ENCODE measurements around the gene TPSG1.

The TPSG1 gene

GRCh38 chr16:1213796-1214372, 11.2 kb downstream of the TPSG1 start:
- H3K36me3 ChIP-seq (ENCODE audit: control insufficient read depth, insufficient read depth, low read length) = peaks cover 22% of the 10 kb centered on the region
- H3K27me3 ChIP-seq (ENCODE audit: control insufficient read depth, insufficient read depth, low read length) = no peaks in the 10 kb centered on the region
- H3K9ac ChIP-seq (ENCODE audit: low read length) = no peak overlapping the region
- no peak overlapping the region for H3K27ac ChIP-seq (ENCODE audit: low read depth, low read length)
- H3K4me3 ChIP-seq (ENCODE audit: low read length) = no peak overlapping the region
- H3K4me1 ChIP-seq (ENCODE audit: control insufficient read depth, insufficient read depth, low read length) = no peaks in the 10 kb centered on the region

GRCh38 chr16:1213231-1213630, 11.8 kb downstream of the TPSG1 start:
- Histone ChIP-seq H3K9ac (ENCODE audit: low read length) (no peak overlapping the region), H3K36me3 (ENCODE audit: control insufficient read depth, insufficient read depth, low read length) (peaks cover 24% of the 10 kb centered on the region), H3K27me3 (ENCODE audit: control insufficient read depth, insufficient read depth, low read length) (no peaks in the 10 kb centered on the region), H3K4me3 (ENCODE audit: low read length) (no peak overlapping the region), H3K27ac (ENCODE audit: low read depth, low read length) (no peak overlapping the region), H3K4me1 (ENCODE audit: control insufficient read depth, insufficient read depth, low read length) (no peaks in the 10 kb centered on the region)

- Histone ChIP-seq H3K4me1 (ENCODE audit: control insufficient read depth, insufficient read depth, low read length) (no peaks in the 10 kb centered on the region), H3K27ac (ENCODE audit: low read depth, low read length) (no peak overlapping the region), H3K36me3 (ENCODE audit: control insufficient read depth, insufficient read depth, low read length) (peaks cover 19% of the 10 kb centered on the region), H3K27me3 (ENCODE audit: control insufficient read depth, insufficient read depth, low read length) (no peaks in the 10 kb centered on the region), H3K4me3 (ENCODE audit: low read length) (no peak overlapping the region), H3K9ac (ENCODE audit: low read length) (no peak overlapping the region)
Measured at GRCh38 chr16:1212616-1213194, 12.4 kb downstream of the TPSG1 start.

- Histone ChIP-seq H3K36me3 (ENCODE audit: control insufficient read depth, insufficient read depth, low read length) (peaks cover 14% of the 10 kb centered on the region), H3K4me1 (ENCODE audit: control insufficient read depth, insufficient read depth, low read length) (no peaks in the 10 kb centered on the region), H3K9ac (ENCODE audit: low read length) (no peak overlapping the region), H3K4me3 (ENCODE audit: low read length) (no peak overlapping the region), H3K27me3 (ENCODE audit: control insufficient read depth, insufficient read depth, low read length) (no peaks in the 10 kb centered on the region), H3K27ac (ENCODE audit: low read depth, low read length) (no peak overlapping the region)
Measured at GRCh38 chr16:1211451-1212268, 13.4 kb downstream of the TPSG1 start.

- H3K9ac ChIP-seq (ENCODE audit: low read length) = no peak overlapping the region
- no peaks in the 10 kb centered on the region for H3K4me1 ChIP-seq (ENCODE audit: control insufficient read depth, insufficient read depth, low read length)
- no peaks in the 10 kb centered on the region for H3K27me3 ChIP-seq (ENCODE audit: control insufficient read depth, insufficient read depth, low read length)
- no peak overlapping the region for H3K4me3 ChIP-seq (ENCODE audit: low read length)
- no peak overlapping the region for H3K27ac ChIP-seq (ENCODE audit: low read depth, low read length)
- H3K36me3 ChIP-seq (ENCODE audit: control insufficient read depth, insufficient read depth, low read length) = peaks cover 9% of the 10 kb centered on the region
Measured at GRCh38 chr16:1210461-1210860, 14.6 kb downstream of the TPSG1 start.

GRCh38 chr16:1209081-1209480, 16.0 kb downstream of the TPSG1 start:
- no peak overlapping the region for H3K9ac ChIP-seq (ENCODE audit: low read length)
- H3K4me3 ChIP-seq (ENCODE audit: low read length) = no peak overlapping the region
- no peaks in the 10 kb centered on the region for H3K27me3 ChIP-seq (ENCODE audit: control insufficient read depth, insufficient read depth, low read length)
- no peaks in the 10 kb centered on the region for H3K4me1 ChIP-seq (ENCODE audit: control insufficient read depth, insufficient read depth, low read length)
- H3K27ac ChIP-seq (ENCODE audit: low read depth, low read length) = no peak overlapping the region
- H3K36me3 ChIP-seq (ENCODE audit: control insufficient read depth, insufficient read depth, low read length) = peaks cover 16% of the 10 kb centered on the region

- Histone ChIP-seq H3K4me1 (ENCODE audit: control insufficient read depth, insufficient read depth, low read length) (no peaks in the 10 kb centered on the region), H3K36me3 (ENCODE audit: control insufficient read depth, insufficient read depth, low read length) (peaks cover 16% of the 10 kb centered on the region), H3K27ac (ENCODE audit: low read depth, low read length) (no peak overlapping the region), H3K27me3 (ENCODE audit: control insufficient read depth, insufficient read depth, low read length) (no peaks in the 10 kb centered on the region), H3K9ac (ENCODE audit: low read length) (no peak overlapping the region), H3K4me3 (ENCODE audit: low read length) (no peak overlapping the region)
Measured at GRCh38 chr16:1208239-1208830, 16.7 kb downstream of the TPSG1 start.

- Histone ChIP-seq H3K27ac (ENCODE audit: low read depth, low read length) (no peak overlapping the region), H3K4me3 (ENCODE audit: low read length) (no peak overlapping the region), H3K36me3 (ENCODE audit: control insufficient read depth, insufficient read depth, low read length) (peaks cover 16% of the 10 kb centered on the region), H3K9ac (ENCODE audit: low read length) (no peak overlapping the region), H3K27me3 (ENCODE audit: control insufficient read depth, insufficient read depth, low read length) (no peaks in the 10 kb centered on the region), H3K4me1 (ENCODE audit: control insufficient read depth, insufficient read depth, low read length) (no peaks in the 10 kb centered on the region)
Measured at GRCh38 chr16:1206786-1207185, 18.3 kb downstream of the TPSG1 start.

- Histone ChIP-seq H3K36me3 (ENCODE audit: control insufficient read depth, insufficient read depth, low read length) (peaks cover 16% of the 10 kb centered on the region), H3K27ac (ENCODE audit: low read depth, low read length) (no peak overlapping the region), H3K27me3 (ENCODE audit: control insufficient read depth, insufficient read depth, low read length) (no peaks in the 10 kb centered on the region), H3K4me1 (ENCODE audit: control insufficient read depth, insufficient read depth, low read length) (no peaks in the 10 kb centered on the region), H3K9ac (ENCODE audit: low read length) (no peak overlapping the region), H3K4me3 (ENCODE audit: low read length) (no peak overlapping the region)
Measured at GRCh38 chr16:1206326-1206725, 18.7 kb downstream of the TPSG1 start.

- Histone ChIP-seq H3K27me3 (ENCODE audit: control insufficient read depth, insufficient read depth, low read length) (no peaks in the 10 kb centered on the region), H3K4me3 (ENCODE audit: low read length) (no peak overlapping the region), H3K36me3 (ENCODE audit: control insufficient read depth, insufficient read depth, low read length) (peaks cover 16% of the 10 kb centered on the region), H3K9ac (ENCODE audit: low read length) (no peak overlapping the region), H3K27ac (ENCODE audit: low read depth, low read length) (no peak overlapping the region), H3K4me1 (ENCODE audit: control insufficient read depth, insufficient read depth, low read length) (no peaks in the 10 kb centered on the region)
Measured at GRCh38 chr16:1204933-1205332, 20.1 kb downstream of the TPSG1 start.

GRCh38 chr16:1202274-1202673, 22.8 kb downstream of the TPSG1 start:
- Histone ChIP-seq H3K27me3 (ENCODE audit: control insufficient read depth, insufficient read depth, low read length) (no peaks in the 10 kb centered on the region), H3K27ac (ENCODE audit: low read depth, low read length) (no peak overlapping the region), H3K9ac (ENCODE audit: low read length) (no peak overlapping the region), H3K36me3 (ENCODE audit: control insufficient read depth, insufficient read depth, low read length) (peaks cover 6% of the 10 kb centered on the region), H3K4me1 (ENCODE audit: control insufficient read depth, insufficient read depth, low read length) (no peaks in the 10 kb centered on the region), H3K4me3 (ENCODE audit: low read length) (no peak overlapping the region)

GRCh38 chr16:1201444-1201843, 23.6 kb downstream of the TPSG1 start:
- Histone ChIP-seq H3K27me3 (ENCODE audit: control insufficient read depth, insufficient read depth, low read length) (no peaks in the 10 kb centered on the region), H3K27ac (ENCODE audit: low read depth, low read length) (no peak overlapping the region), H3K36me3 (ENCODE audit: control insufficient read depth, insufficient read depth, low read length) (peaks cover 6% of the 10 kb centered on the region), H3K9ac (ENCODE audit: low read length) (no peak overlapping the region), H3K4me3 (ENCODE audit: low read length) (no peak overlapping the region), H3K4me1 (ENCODE audit: control insufficient read depth, insufficient read depth, low read length) (no peaks in the 10 kb centered on the region)
